AG04449 (cell line): ENCODE results near the gene LGR5.
A peak's percentile ranks its signal among the peaks of the same experiment; 100 is the strongest.
"Not testable (repeated sequence)": the region's sequence is repeated elsewhere in the genome, so short reads cannot be mapped to it uniquely, and the experiment has no call there.

ENCODE experiments used
- CTCF ChIA-PET: fragments of 350-600 bp; formaldehyde crosslinking; extraction: SDS; loops from one replicate; lab custom pipeline; 2021; ENCODE audit warnings: antibody characterized with exemption; lab: Yijun Ruan, JAX
- POLR2A ChIA-PET: fragments of 400-600, 350-600 bp; formaldehyde crosslinking; extraction: SDS; loops from one replicate; lab custom pipeline; 2020; ENCODE audit warnings: antibody characterized with exemption, inconsistent platforms; lab: Yijun Ruan, JAX
- DNase-seq: peaks from one replicate; pipeline ENCODE4 v3.0.0-alpha.2; 2010; ENCODE audit warnings: low read depth, low spot score
- H3K4me3 ChIP-seq: 2 replicates; pipeline ENCODE4 v1.5.1; 2011; ENCODE audit warnings: low read depth, mild to moderate bottlenecking, control low read depth, low read length
- TF ChIP-seq, protein P1 (sequence below): IDR thresholded peaks from one replicate; pipeline ENCODE4 v1.5.1; 2011; ENCODE audit warnings: mild to moderate bottlenecking, moderate library complexity, low read length, control low read depth, inconsistent platforms; ENCODE audit not compliant: insufficient read depth; ENCODE audit errors: missing control alignments

LGR5 gene

DNA sequence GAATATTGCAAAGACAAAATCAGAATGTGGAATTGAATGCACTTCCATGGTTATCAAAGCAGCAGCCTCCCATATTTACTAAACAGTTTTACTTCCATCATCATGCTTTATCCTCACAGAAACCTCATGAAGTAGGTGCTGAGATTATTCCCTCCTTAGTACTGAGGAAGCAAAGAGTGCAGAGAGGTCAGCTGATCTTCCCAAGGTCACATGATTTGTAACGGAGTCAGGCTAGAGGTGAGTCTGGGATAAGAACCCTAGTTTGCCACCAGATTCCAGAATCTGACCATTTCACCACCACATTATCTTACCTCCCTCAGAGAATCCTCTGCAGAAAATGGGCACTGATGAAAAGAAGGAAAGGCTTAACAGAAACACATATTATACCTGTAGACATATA is 102.0 kb downstream of the LGR5 start:
- DNase-seq = no peak
- ChIA-PET CTCF (interaction anchor here (2.6 kb wide), 1 partner anchor 10 kb away, joined by 14 read pairs; no protein-coding TSS in a partner anchor), POLR2A (no interaction called here)
- TF ChIP-seq, protein P1, sequence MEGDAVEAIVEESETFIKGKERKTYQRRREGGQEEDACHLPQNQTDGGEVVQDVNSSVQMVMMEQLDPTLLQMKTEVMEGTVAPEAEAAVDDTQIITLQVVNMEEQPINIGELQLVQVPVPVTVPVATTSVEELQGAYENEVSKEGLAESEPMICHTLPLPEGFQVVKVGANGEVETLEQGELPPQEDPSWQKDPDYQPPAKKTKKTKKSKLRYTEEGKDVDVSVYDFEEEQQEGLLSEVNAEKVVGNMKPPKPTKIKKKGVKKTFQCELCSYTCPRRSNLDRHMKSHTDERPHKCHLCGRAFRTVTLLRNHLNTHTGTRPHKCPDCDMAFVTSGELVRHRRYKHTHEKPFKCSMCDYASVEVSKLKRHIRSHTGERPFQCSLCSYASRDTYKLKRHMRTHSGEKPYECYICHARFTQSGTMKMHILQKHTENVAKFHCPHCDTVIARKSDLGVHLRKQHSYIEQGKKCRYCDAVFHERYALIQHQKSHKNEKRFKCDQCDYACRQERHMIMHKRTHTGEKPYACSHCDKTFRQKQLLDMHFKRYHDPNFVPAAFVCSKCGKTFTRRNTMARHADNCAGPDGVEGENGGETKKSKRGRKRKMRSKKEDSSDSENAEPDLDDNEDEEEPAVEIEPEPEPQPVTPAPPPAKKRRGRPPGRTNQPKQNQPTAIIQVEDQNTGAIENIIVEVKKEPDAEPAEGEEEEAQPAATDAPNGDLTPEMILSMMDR = no peak
- no peak overlapping the region for H3K4me3 ChIP-seq

DNA sequence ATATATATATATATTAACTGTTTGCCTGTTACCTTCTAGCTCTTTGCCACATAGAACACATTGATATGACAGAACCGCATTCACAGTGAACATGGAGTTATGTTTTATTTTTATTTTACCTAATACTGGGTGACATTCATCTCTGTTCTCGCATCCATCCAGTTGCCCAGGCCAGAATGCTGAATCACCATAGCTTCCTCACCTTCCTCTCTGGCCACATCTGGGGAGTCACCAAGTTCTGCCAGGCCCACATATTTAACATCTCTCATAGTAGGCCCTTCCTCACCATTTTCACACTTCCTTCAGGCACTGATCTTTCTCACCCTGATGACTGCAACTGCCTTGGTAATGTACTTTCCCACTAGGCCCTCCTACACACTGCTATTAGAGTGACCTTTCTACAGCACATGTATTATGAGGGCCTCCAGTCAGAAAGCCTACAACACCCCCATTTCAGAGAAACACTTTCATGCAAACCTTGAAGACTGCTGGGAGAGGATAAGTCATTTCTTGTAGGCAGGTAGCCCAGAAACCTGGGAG is 106.8 kb downstream of the LGR5 start:
- H3K4me3 ChIP-seq = no peak overlapping the region
- ChIA-PET POLR2A (no interaction called here), CTCF (interaction anchor here (0.8 to 1.1 kb wide), 2 partner anchors 12 to 130 kb away, joined by 3 read pairs; no protein-coding TSS in a partner anchor)
- TF ChIP-seq, protein P1 = no peak
- DNase-seq = no peak

DNA sequence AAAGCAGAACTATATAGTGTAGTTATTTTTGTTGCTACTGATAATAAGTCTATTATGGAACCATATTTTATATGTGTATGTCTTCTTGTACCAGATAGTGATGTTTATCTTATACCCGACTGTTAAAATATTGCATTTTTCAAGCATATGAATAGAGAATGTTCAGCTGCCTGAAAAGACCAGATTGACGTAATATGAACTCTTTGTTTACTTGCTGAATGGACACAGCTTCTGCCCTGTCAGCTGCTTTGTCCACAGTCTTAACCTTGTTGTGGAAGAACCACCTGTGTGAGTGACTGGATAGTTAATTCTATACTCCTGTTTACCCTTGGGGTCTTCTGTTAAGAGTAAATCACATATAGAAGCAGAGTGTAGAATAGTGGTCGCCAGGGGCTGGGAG is 109.3 kb downstream of the LGR5 start:
- TF ChIP-seq, protein P1 = no peak
- ChIA-PET POLR2A (no interaction called here), CTCF (interaction anchor here (8.1 kb wide), 1 partner anchor 133 kb away, joined by 141 read pairs; no protein-coding TSS in a partner anchor)
- H3K4me3 ChIP-seq = no peak overlapping the region
- DNase-seq = no peak

DNA sequence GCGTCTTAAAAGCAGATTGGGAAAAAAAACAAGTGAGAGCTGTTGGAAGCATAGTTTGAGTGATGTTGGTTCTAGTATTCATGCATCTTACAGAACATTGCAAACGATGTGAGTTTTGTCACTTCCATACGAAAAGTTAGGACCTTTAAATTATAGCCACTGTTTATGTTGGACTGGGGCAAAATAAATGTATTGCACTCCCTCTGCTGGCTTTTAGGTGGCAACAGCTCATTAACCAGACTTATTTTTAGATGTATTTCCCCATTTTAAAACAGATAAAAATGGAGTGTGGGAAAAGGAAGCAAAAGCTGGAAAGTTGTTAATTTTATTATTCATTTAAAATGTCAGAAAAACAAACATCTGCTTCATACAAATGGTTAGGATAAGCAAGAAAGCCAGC is 111.9 kb downstream of the LGR5 start:
- CTCF ChIA-PET = interaction anchor here (0.9 to 8.1 kb wide), 17 partner anchors 9 to 196 kb away, joined by 3 to 141 read pairs (median 4); no protein-coding TSS in a partner anchor
- POLR2A ChIA-PET = no interaction called here
- H3K4me3 ChIP-seq = no peak overlapping the region
- TF ChIP-seq, protein P1 = peak; percentile 47
- no peak for DNase-seq

DNA sequence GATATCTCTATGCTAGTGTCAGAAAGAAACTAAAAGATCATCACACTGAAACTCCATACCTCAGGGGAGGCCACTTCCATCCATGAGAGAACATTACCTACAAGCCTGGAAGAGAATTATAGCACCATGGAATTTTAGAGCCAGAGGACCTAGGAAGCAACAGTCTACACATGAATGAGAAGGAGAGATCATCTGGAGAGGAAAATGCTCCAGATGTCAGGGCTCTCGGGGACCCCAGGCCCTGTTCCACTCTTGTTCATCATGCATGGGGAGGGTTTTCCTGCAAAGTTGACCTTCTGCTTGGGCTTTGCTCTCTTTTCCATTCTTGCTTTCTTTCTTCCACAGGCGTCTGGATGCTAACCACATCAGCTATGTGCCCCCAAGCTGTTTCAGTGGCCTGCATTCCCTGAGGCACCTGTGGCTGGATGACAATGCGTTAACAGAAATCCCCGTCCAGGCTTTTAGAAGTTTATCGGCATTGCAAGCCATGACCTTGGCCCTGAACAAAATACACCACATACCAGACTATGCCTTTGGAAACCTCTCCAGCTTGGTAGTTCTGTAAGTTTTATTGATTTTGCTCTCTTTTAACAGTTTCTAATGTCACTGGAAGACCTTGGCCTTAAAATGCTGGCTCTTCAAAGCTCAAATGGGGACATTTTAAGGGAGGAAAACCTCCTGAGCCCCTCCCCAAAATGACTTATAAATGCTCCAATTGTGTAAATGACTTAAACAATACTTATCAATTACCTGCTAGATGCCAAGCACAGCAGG is 113.3 kb downstream of the LGR5 start:
- POLR2A ChIA-PET = no interaction called here
- CTCF ChIA-PET = interaction anchor here (0.8 to 8.1 kb wide), 6 partner anchors 8 to 194 kb away, joined by 3 to 141 read pairs (median 3); no protein-coding TSS in a partner anchor
- H3K4me3 ChIP-seq = no peak overlapping the region
- DNase-seq = no peak
- TF ChIP-seq, protein P1 = no peak

DNA sequence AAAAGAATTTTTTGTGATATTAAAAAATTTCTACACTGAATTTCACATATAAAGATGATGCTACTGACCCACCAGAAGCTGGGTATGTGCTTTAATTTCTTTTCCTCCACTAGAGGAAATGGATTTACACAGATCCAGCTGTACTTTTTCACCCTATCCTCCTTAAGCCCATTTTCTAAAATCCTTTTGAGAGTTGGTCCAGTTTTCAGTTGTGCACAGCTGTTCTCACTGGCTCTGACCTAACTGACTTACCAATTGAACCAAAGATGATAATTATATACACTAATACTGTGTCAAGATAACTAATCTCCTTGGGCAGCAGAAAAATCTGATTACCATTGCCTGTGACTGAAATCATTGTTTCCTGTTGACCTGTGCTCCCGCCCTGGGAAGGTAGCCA is 115.6 kb downstream of the LGR5 start:
- ChIA-PET CTCF (interaction anchor here (8.1 kb wide), 1 partner anchor 140 kb away, joined by 141 read pairs; no protein-coding TSS in a partner anchor), POLR2A (interaction anchor here (0.6 kb wide), 1 partner anchor 72 kb away, joined by 4 read pairs; no protein-coding TSS in a partner anchor)
- DNase-seq = no peak
- H3K4me3 ChIP-seq = no peak overlapping the region
- TF ChIP-seq, protein P1 = no peak

DNA sequence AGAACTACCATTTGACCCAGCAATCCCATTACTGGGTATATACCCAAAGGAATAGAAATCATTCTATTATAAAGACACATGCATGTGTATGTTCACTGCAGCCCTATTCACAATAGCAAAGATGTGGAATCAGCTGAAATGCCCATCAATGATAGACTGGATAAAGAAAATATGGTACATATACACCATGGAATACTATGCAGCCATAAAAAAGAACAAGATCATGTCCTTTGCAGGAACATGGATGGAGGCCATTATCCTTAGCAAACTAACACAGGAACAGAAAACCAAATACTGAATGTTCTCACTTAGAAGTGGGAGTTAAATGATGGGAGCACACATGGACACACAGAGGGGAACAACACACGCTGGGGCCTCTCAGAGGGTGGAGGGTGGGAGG is 116.2 kb downstream of the LGR5 start:
- CTCF ChIA-PET = interaction anchor here (2.4 kb wide), 1 partner anchor 140 kb away, joined by 13 read pairs; no protein-coding TSS in a partner anchor
- POLR2A ChIA-PET = interaction anchor here (0.6 kb wide), 1 partner anchor 71 kb away, joined by 4 read pairs; no protein-coding TSS in a partner anchor
- not testable (repeated sequence) for DNase-seq, H3K4me3 ChIP-seq
